ENCODE measurements around the gene WSCD2.

Gene WSCD2

GRCh38 chr12:108166505-108166904 is 37.4 kb downstream of the WSCD2 start:
- DNase-seq (ENCODE audit: low read depth) = no peak

GRCh38 chr12:108167974-108168373 is 38.9 kb downstream of the WSCD2 start:
- no peak for DNase-seq (ENCODE audit: low read depth)

GRCh38 chr12:108169708-108170107 is 40.6 kb downstream of the WSCD2 start:
- DNase-seq (ENCODE audit: low read depth) = no peak

GRCh38 chr12:108170164-108170563 is 41.1 kb downstream of the WSCD2 start:
- DNase-seq (ENCODE audit: low read depth) = no peak

GRCh38 chr12:108172033-108172432 is 42.9 kb downstream of the WSCD2 start:
- DNase-seq (ENCODE audit: low read depth) = no peak

GRCh38 chr12:108173160-108173559 is 44.1 kb downstream of the WSCD2 start:
- no peak for DNase-seq (ENCODE audit: low read depth)

- no peak for DNase-seq (ENCODE audit: low read depth)
These were observed 44.8 kb downstream of the WSCD2 start for GRCh38 chr12:108173892-108174291.

- DNase-seq (ENCODE audit: low read depth) = no peak
These were observed 45.6 kb downstream of the WSCD2 start for GRCh38 chr12:108174641-108175040.

GRCh38 chr12:108175310-108175709 is 46.2 kb downstream of the WSCD2 start:
- DNase-seq (ENCODE audit: low read depth) = no peak

- DNase-seq (ENCODE audit: low read depth) = no peak
These were observed 47.2 kb downstream of the WSCD2 start for GRCh38 chr12:108176292-108176691.

GRCh38 chr12:108177131-108177530 is 48.0 kb downstream of the WSCD2 start:
- DNase-seq (ENCODE audit: low read depth) = no peak

GRCh38 chr12:108179305-108179704 is 50.2 kb downstream of the WSCD2 start:
- DNase-seq (ENCODE audit: low read depth) = no peak

- no peak for DNase-seq (ENCODE audit: low read depth)
These were observed 51.4 kb downstream of the WSCD2 start for GRCh38 chr12:108180255-108181094.

- DNase-seq (ENCODE audit: low read depth) = no peak
These were observed 52.0 kb downstream of the WSCD2 start for GRCh38 chr12:108181095-108181454.

- no peak for DNase-seq (ENCODE audit: low read depth)
These were observed 53.0 kb downstream of the WSCD2 start for GRCh38 chr12:108182096-108182495.

GRCh38 chr12:108185002-108185401 is 55.9 kb downstream of the WSCD2 start:
- DNase-seq (ENCODE audit: low read depth) = no peak

GRCh38 chr12:108187831-108188230 is 58.7 kb downstream of the WSCD2 start:
- DNase-seq (ENCODE audit: low read depth) = no peak

GRCh38 chr12:108190529-108190928 is 61.4 kb downstream of the WSCD2 start:
- no peak for DNase-seq (ENCODE audit: low read depth)

- DNase-seq (ENCODE audit: low read depth) = no peak
These were observed 62.0 kb downstream of the WSCD2 start for GRCh38 chr12:108191086-108191485.

- no peak for DNase-seq (ENCODE audit: low read depth)
These were observed 62.9 kb downstream of the WSCD2 start for GRCh38 chr12:108191938-108192337.

GRCh38 chr12:108193493-108193892 is 64.4 kb downstream of the WSCD2 start:
- DNase-seq (ENCODE audit: low read depth) = no peak

GRCh38 chr12:108193917-108194316 is 64.8 kb downstream of the WSCD2 start:
- no peak for DNase-seq (ENCODE audit: low read depth)

GRCh38 chr12:108194585-108194984 is 65.5 kb downstream of the WSCD2 start:
- no peak for DNase-seq (ENCODE audit: low read depth)

GRCh38 chr12:108196319-108196718 is 67.2 kb downstream of the WSCD2 start:
- DNase-seq (ENCODE audit: low read depth) = no peak

Measured in HS-27A (cell line).